HepG2 (cell line): ENCODE data around the gene TXNDC11. TPM values are rescaled to one million over a fixed set of nuclear protein-coding genes. Genes with fewer than 3 reads are reported as not detected.

Source experiments
- ATM ChIP-seq: fragments of 450-650 bp; IDR thresholded peaks from 2 replicates; pipeline ENCODE4 v1.7.1; 2017; ENCODE audit warnings: mild to moderate bottlenecking, borderline replicate concordance
- CSRNP2 ChIP-seq: sonication (generic); formaldehyde crosslinking; conservative IDR thresholded peaks from 2 replicates; pipeline ENCODE4 v1.8.0; 2022; ENCODE audit warnings: low read depth, missing genetic modification reagents
- HOXD1 ChIP-seq: sonication (generic); formaldehyde crosslinking; IDR thresholded peaks from 2 replicates; pipeline ENCODE4 v1.5.0; 2020; ENCODE audit warnings: missing genetic modification reagents
- KDM5B ChIP-seq: sonication (generic); formaldehyde crosslinking; IDR thresholded peaks from 2 replicates; pipeline ENCODE4 v1.4.0; 2020; ENCODE audit warnings: missing genetic modification reagents, mild to moderate bottlenecking, borderline replicate concordance
- KLF15 ChIP-seq: sonication (generic); formaldehyde crosslinking; IDR thresholded peaks from 2 replicates; pipeline ENCODE4 v1.8.1; 2023; ENCODE audit warnings: borderline replicate concordance, mild to moderate bottlenecking, inconsistent platforms, missing genetic modification reagents, mixed read lengths
- NCOA2 ChIP-seq: sonication (generic); formaldehyde crosslinking; IDR thresholded peaks from 2 replicates; pipeline ENCODE4 v1.8.0; 2022; ENCODE audit warnings: inconsistent platforms
- RAD51 ChIP-seq: fragments of 450-650 bp; IDR thresholded peaks from 2 replicates; pipeline ENCODE4 v1.6.1; 2016; ENCODE audit warnings: borderline replicate concordance
- ZNF644 ChIP-seq: IDR thresholded peaks from 2 replicates; pipeline ENCODE4 v1.6.1; 2016; ENCODE audit warnings: low read depth
- ZNF646 ChIP-seq: sonication (generic); formaldehyde crosslinking; IDR thresholded peaks from 2 replicates; pipeline ENCODE4 v1.9.0; 2021; ENCODE audit warnings: mild to moderate bottlenecking, missing genetic modification reagents
- ZNF83 ChIP-seq: sonication (generic); formaldehyde crosslinking; IDR thresholded peaks from 2 replicates; pipeline ENCODE4 v1.4.0; 2020; ENCODE audit warnings: missing genetic modification reagents, mild to moderate bottlenecking, borderline replicate concordance
- polyA plus RNA-seq, 8 experiments: library from polyadenylated mRNA; depleted of rRNA in 3 of 8; stranded (reverse) in 7 of 8; unstranded in 1 of 8; fragments of >200 nt; fragmentation: Illumina TruSeq in 4 of 8; extraction: Trizol in 4 of 8; gene quantifications; 2 replicates each; pipeline versions ENCODE4 v1.2.1 to v1.2.3, GENCODE V29; 2011 to 2016; ENCODE audit warnings: low read depth in 4 of 8, missing spikeins in 1 of 8, mixed read lengths in 1 of 8; ENCODE audit not compliant: insufficient read depth in 1 of 8
- total RNA-seq, 5 experiments: library from RNA; depleted of rRNA; stranded (reverse); fragments of >200 nt; fragmentation: Illumina TruSeq; extraction: Trizol; gene quantifications; 2 replicates each; pipeline ENCODE4 v1.2.3, GENCODE V29; 2016; ENCODE audit warnings: low read depth in 1 of 5
- TF ChIP-seq, protein P1 (sequence below): IDR thresholded peaks from 2 replicates; pipeline ENCODE4 v1.6.1; 2016; ENCODE audit warnings: mild to moderate bottlenecking
- TF ChIP-seq, protein P2 (sequence below): fragments of 450-650 bp; IDR thresholded peaks from 2 replicates; pipeline ENCODE4 v1.6.1; 2016
- TF ChIP-seq, protein P3 (sequence below): sonication (generic); formaldehyde crosslinking; IDR thresholded peaks from 2 replicates; pipeline ENCODE4 v1.4.0; 2020; ENCODE audit warnings: low read depth, mild to moderate bottlenecking, missing genetic modification reagents
- TF ChIP-seq, protein P4 (sequence below): sonication (generic); formaldehyde crosslinking; IDR thresholded peaks from 2 replicates; pipeline ENCODE4 v1.5.0; 2020; ENCODE audit warnings: mild to moderate bottlenecking, missing genetic modification reagents

The TXNDC11 gene
- total and polyA plus RNA-seq, 2 of the 13 experiments (the other 11 are each of a cell fraction or from before 2014, with no cell fraction given), result 74.9 to 123 TPM

DNA sequence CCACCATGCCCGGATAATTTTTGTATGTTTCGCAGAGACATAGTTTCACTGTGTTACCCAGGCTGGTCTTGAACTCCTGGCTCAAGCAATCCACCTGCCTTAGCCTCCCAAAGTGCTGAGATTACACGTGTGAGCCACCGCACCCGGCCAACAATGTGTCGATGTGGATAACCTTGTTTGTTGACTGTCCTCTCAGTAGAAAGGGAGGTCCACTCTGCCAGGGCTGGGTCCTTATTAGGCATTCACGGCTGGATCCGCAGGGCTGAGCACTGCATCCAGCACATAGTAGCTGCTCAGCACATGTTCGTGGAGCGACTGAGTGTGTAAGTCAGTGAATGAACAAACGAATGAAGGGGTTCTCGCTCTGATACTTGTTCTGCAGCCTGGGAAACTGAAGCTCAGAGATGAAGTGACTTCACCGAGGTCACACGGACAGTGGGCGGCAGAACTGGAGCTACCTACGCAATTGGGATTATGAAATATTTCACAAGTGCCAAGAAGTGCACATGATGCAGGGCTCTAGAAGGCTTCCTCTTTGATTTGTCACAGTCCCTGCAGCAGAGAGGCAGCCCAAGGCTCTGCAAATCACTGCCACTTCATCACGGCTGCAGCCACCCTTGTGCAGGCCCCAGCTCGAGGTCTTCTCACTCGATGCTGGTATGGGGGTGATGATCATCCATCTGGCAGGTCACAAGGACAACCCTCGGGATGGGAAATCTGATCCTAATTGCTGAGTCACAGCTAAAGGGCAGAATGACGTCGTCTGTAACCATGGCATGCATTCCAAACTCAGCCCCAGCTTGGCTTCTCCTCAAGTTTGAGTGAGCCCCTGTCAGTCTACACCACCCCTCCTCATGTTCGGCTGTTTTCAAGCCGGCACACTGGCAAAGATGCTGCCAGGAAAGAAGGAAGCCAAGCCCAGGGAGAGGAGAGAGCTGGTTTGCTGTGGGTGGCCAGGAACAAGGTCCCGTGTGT is 102.4 kb downstream of the TXNDC11 start (continued):
- no peak for TF ChIP-seq KLF15 (CRISPR knock-in tag)
- peak; percentile 87 for TF ChIP-seq ZNF644 (CRISPR knock-in tag)
- TF ChIP-seq HOXD1 (CRISPR knock-in tag), result 0 out of 2 replicates have a peak, but pooled peaks have one; percentile 62
- no peak for TF ChIP-seq ATM
- peak; percentile 61; the same call in 1 of the 2 replicates for TF ChIP-seq KDM5B (CRISPR knock-in tag)
- TF ChIP-seq, protein P1, sequence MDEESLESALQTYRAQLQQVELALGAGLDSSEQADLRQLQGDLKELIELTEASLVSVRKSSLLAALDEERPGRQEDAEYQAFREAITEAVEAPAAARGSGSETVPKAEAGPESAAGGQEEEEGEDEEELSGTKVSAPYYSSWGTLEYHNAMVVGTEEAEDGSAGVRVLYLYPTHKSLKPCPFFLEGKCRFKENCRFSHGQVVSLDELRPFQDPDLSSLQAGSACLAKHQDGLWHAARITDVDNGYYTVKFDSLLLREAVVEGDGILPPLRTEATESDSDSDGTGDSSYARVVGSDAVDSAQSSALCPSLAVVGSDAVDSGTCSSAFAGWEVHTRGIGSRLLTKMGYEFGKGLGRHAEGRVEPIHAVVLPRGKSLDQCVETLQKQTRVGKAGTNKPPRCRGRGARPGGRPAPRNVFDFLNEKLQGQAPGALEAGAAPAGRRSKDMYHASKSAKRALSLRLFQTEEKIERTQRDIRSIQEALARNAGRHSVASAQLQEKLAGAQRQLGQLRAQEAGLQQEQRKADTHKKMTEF, result peak; percentile 74; the same call in 1 of the 2 replicates
- TF ChIP-seq, protein P2, sequence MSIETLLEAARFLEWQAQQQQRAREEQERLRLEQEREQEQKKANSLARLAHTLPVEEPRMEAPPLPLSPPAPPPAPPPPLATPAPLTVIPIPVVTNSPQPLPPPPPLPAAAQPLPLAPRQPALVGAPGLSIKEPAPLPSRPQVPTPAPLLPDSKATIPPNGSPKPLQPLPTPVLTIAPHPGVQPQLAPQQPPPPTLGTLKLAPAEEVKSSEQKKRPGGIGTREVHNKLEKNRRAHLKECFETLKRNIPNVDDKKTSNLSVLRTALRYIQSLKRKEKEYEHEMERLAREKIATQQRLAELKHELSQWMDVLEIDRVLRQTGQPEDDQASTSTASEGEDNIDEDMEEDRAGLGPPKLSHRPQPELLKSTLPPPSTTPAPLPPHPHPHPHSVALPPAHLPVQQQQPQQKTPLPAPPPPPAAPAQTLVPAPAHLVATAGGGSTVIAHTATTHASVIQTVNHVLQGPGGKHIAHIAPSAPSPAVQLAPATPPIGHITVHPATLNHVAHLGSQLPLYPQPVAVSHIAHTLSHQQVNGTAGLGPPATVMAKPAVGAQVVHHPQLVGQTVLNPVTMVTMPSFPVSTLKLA, result no peak
- no peak for TF ChIP-seq CSRNP2
- no peak for TF ChIP-seq ZNF646 (CRISPR knock-in tag)
- TF ChIP-seq NCOA2 (CRISPR knock-in tag), result peak; percentile 44
- TF ChIP-seq, protein P3, sequence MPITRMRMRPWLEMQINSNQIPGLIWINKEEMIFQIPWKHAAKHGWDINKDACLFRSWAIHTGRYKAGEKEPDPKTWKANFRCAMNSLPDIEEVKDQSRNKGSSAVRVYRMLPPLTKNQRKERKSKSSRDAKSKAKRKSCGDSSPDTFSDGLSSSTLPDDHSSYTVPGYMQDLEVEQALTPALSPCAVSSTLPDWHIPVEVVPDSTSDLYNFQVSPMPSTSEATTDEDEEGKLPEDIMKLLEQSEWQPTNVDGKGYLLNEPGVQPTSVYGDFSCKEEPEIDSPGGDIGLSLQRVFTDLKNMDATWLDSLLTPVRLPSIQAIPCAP (CRISPR knock-in tag), result 0 out of 2 replicates have a peak, but pooled peaks have one; percentile 20
- 0 out of 2 replicates have a peak, but pooled peaks have one; percentile 20 for TF ChIP-seq RAD51
- TF ChIP-seq ZNF83, result no peak; the same call in 1 of the 2 replicates
- TF ChIP-seq, protein P4, sequence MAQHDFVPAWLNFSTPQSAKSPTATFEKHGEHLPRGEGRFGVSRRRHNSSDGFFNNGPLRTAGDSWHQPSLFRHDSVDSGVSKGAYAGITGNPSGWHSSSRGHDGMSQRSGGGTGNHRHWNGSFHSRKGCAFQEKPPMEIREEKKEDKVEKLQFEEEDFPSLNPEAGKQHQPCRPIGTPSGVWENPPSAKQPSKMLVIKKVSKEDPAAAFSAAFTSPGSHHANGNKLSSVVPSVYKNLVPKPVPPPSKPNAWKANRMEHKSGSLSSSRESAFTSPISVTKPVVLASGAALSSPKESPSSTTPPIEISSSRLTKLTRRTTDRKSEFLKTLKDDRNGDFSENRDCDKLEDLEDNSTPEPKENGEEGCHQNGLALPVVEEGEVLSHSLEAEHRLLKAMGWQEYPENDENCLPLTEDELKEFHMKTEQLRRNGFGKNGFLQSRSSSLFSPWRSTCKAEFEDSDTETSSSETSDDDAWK (CRISPR knock-in tag), result no peak
